Lower leg skin (tissue), 3 donors: Measurements from ENCODE around the gene SLC4A8.

Experiments
- CTCF ChIP-seq, 3 donors: fragments of 450-650 bp; IDR thresholded peaks; one replicate each; pipeline ENCODE4 v1.5.1; 2016; ENCODE audit warnings: antibody characterized with exemption in 3 of 3, mild to moderate bottlenecking in 3 of 3, moderate library complexity in 2 of 3
- POLR2A ChIP-seq, 2 donors: fragments of 450-650 bp; IDR thresholded peaks; one replicate each; pipeline ENCODE4 v1.6.1; 2016 to 2017; ENCODE audit warnings: antibody characterized with exemption in 2 of 2, mild to moderate bottlenecking in 1 of 2, moderate library complexity in 1 of 2

GRCh38 chr12:51401486-51401885 is 23.1 kb upstream of the SLC4A8 start:
- TF ChIP-seq POLR2A (IDR thresholded peaks at IDR 0.05), result no peak
- no peak for TF ChIP-seq CTCF (IDR thresholded peaks at IDR 0.05)
